OCI-LY3 (cell line): ENCODE measurements around the gene ZNF497.

Experiments used
- H2AFZ ChIP-seq: fragments of 200-600, 300-600 bp; shearing (Covaris generic); 2 replicates; pipeline ENCODE4 v1.6.0; 2014; ENCODE audit warnings: antibody characterized with exemption, low read depth, low read length
- H3K27ac ChIP-seq: fragments of 200-600, 300-600 bp; sonication (generic); 2 replicates; pipeline ENCODE4 v1.5.1; 2014; ENCODE audit warnings: mild to moderate bottlenecking, low read length, moderate library complexity, mixed read lengths
- H3K27me3 ChIP-seq: fragments of 200-600, 300-600 bp; sonication (generic); 2 replicates; pipeline ENCODE4 v1.6.1; 2014; ENCODE audit warnings: low read depth, low read length, mixed read lengths
- H3K36me3 ChIP-seq: fragments of 200-600, 300-600 bp; sonication (generic); replicated peaks from 2 replicates; pipeline ENCODE3; 2014; ENCODE audit warnings: low read depth, low read length, mixed read lengths
- H3K4me1 ChIP-seq: fragments of 300-600, 200-600 bp; sonication (generic); 2 replicates; pipeline ENCODE4 v1.6.1; 2014; ENCODE audit warnings: low read length, mixed read lengths
- H3K4me2 ChIP-seq: fragments of 200-600, 300-600 bp; sonication (generic); 2 replicates; pipeline ENCODE4 v1.6.1; 2014; ENCODE audit warnings: low read length, mixed read lengths
- H3K4me3 ChIP-seq: fragments of 300-600, 200-600 bp; sonication (generic); 2 replicates; pipeline ENCODE4 v1.5.1; 2014; ENCODE audit warnings: antibody characterized with exemption, mild to moderate bottlenecking, low read length, moderate library complexity
- H3K79me2 ChIP-seq: fragments of 300-600, 200-600 bp; shearing (Covaris generic); 2 replicates; pipeline ENCODE4 v1.6.1; 2014; ENCODE audit warnings: mild to moderate bottlenecking, low read length, mixed read lengths
- H3K9ac ChIP-seq: fragments of 300-600, 200-600 bp; shearing (Covaris generic); 2 replicates; pipeline ENCODE4 v1.6.0; 2014; ENCODE audit warnings: mild to moderate bottlenecking, low read length, moderate library complexity
- H3K9me3 ChIP-seq: fragments of 200-600, 300-600 bp; shearing (Covaris generic); 2 replicates; pipeline ENCODE4 v1.6.1; 2014; ENCODE audit warnings: low read length, mixed read lengths; ENCODE audit not compliant: insufficient read depth
- H4K20me1 ChIP-seq: fragments of 200-600, 300-600 bp; sonication (generic); 2 replicates; pipeline ENCODE4 v1.6.1; 2016; ENCODE audit warnings: low read length, mixed read lengths; ENCODE audit not compliant: insufficient read depth
- CTCF ChIP-seq: fragments of 200-600, 300-600 bp; sonication (generic); IDR thresholded peaks from 2 replicates; pipeline ENCODE4 v1.5.1; 2014; ENCODE audit warnings: antibody characterized with exemption, low read length, low read depth
- EZH2phosphoT487 ChIP-seq: fragments of 200-600 bp; shearing (Covaris generic); IDR thresholded peaks from 2 replicates; pipeline ENCODE4 v1.6.1; 2018; ENCODE audit warnings: antibody characterized with exemption, mixed run types, low read depth

ZNF497 gene

DNA sequence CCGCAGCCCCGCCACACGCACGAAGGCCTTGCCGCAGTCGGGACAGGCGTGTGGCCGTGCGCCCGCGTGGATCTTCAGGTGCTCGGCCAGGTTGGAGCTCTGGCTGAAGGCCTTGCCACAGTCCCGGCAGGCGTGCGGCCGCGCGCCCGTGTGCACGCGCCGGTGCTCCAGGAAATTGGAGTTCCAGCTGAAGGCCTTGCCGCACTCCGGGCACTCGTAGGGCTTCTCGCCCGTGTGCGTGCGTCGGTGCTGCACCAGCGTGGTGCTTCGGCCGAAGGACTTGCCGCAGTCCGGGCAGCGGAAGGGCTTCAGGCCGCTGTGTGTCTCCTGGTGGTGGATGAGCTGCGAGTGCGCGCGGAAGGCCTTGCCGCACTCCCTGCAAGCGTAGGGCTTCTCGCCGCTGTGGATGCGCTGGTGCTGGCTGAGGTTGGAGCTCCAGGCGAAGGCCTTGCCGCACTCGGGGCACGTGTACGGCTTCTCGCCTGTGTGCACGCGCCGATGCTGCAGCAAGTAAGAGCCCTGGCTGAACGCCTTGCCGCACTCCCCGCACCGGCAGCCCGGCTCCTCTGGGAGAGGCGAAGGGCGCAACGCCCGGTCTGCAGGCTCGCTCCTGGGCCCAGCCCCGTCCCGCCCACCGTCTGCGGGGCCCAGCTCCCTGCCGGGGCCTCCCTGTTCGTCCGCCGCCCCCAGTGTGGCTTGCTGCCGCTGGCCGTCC is 5.6 kb downstream of the ZNF497 start:
- H3K4me3 ChIP-seq: no peak overlapping the region
- peaks cover 10% of the 10 kb centered on the region for H3K79me2 ChIP-seq
- TF ChIP-seq CTCF: no peak
- TF ChIP-seq EZH2phosphoT487: no peak
- H3K27me3 ChIP-seq: no peaks in the 10 kb centered on the region
- no peak overlapping the region for H3K9ac ChIP-seq
- peaks cover 8% of the 10 kb centered on the region for H3K4me1 ChIP-seq
- H2AFZ ChIP-seq: no peak overlapping the region
- H4K20me1 ChIP-seq: no peaks in the 10 kb centered on the region
- no peak overlapping the region for H3K27ac ChIP-seq
- H3K9me3 ChIP-seq: no peaks in the 10 kb centered on the region
- no peak overlapping the region for H3K4me2 ChIP-seq
- H3K36me3 ChIP-seq: no peaks in the 10 kb centered on the region

GRCh38 chr19:58355908-58356765 is 6.4 kb downstream of the ZNF497 start:
- H3K27me3 ChIP-seq: no peaks in the 10 kb centered on the region
- no peaks in the 10 kb centered on the region for H3K9me3 ChIP-seq
- no peak overlapping the region for H3K4me3 ChIP-seq
- no peak for TF ChIP-seq EZH2phosphoT487
- H2AFZ ChIP-seq: no peak overlapping the region
- H3K36me3 ChIP-seq: no peaks in the 10 kb centered on the region
- H3K4me2 ChIP-seq: no peak overlapping the region
- H4K20me1 ChIP-seq: no peaks in the 10 kb centered on the region
- no peak overlapping the region for H3K27ac ChIP-seq
- no peak overlapping the region for H3K9ac ChIP-seq
- H3K4me1 ChIP-seq: peaks cover 2% of the 10 kb centered on the region
- peaks cover 3% of the 10 kb centered on the region; the same call in 1 of the 2 replicates for H3K79me2 ChIP-seq

DNA sequence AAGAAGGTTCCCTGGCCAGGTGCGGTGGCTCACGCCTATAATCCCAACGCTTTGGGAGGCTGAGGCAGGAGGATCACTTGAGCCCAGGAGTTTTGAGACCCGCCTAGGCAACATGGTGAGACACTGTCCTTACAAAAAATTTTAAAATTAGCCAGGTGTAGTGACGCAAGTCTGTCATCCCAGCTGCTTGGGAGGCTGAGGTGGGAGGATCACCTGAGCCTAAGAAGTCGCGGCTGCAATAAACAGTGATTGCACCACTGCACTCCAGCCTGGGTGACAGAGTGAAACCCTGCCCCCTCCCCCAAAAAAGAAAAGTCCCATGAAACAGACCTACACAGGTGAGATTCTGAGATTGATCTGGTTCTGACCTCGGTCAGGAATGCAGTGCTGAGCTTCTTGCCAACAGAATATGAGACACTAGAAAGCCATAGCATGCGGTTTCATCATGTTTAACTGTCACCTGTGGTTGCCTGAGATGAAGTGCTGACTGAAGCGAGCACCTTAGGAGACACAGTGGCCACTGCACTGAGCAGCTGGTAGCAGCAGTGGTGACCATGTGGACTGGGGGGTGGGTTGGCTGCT is 7.2 kb downstream of the ZNF497 start:
- Histone ChIP-seq H4K20me1 (no peaks in the 10 kb centered on the region), H3K4me2 (no peak overlapping the region), H3K9me3 (no peaks in the 10 kb centered on the region), H3K27ac (no peak overlapping the region), H3K79me2 (no peaks in the 10 kb centered on the region), H3K9ac (no peak overlapping the region), H3K4me1 (no peaks in the 10 kb centered on the region), H3K4me3 (no peak overlapping the region), H3K27me3 (no peaks in the 10 kb centered on the region), H3K36me3 (no peaks in the 10 kb centered on the region), H2AFZ (no peak overlapping the region)
- TF ChIP-seq CTCF: no peak
- TF ChIP-seq EZH2phosphoT487: no peak

- Histone ChIP-seq H3K9ac (no peak overlapping the region), H3K79me2 (no peaks in the 10 kb centered on the region), H3K27ac (no peak overlapping the region), H4K20me1 (no peaks in the 10 kb centered on the region), H3K4me1 (no peaks in the 10 kb centered on the region), H3K4me3 (no peak overlapping the region), H3K4me2 (no peak overlapping the region), H3K27me3 (no peaks in the 10 kb centered on the region), H3K36me3 (no peaks in the 10 kb centered on the region), H2AFZ (no peak overlapping the region), H3K9me3 (no peaks in the 10 kb centered on the region)
- TF ChIP-seq CTCF: no peak
- TF ChIP-seq EZH2phosphoT487: no peak
Measured at GRCh38 chr19:58354478-58355030, 8.0 kb downstream of the ZNF497 start.
